ENCODE results near the gene HERC2.
"Not testable (repeated sequence)": the region's sequence is repeated elsewhere in the genome, so short reads cannot be mapped to it uniquely, and the experiment has no call there.

Gene HERC2

DNA sequence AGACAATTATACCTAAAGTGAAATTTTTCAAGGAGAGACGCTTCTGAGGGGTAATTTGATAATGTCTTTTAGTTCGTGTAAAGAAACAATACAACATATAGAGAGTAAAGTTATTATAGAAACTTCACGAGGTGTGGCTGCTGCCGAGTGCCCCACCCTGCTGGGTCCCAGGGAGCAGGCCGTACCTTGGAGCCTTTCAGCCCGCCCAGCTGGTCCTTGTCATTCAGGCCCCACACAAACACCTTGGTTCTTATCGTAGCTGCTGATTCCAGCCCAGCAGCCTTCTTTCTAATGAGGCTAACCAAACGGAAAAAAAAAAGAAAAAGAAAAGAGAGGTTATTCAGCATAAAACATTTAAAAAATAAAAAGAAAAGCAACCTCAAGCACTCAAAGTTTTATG lies 139.8 kb downstream of the HERC2 start:
- no peak overlapping the region for H3K4me3 ChIP-seq (ENCODE audit: low read depth, low read length)
- TF ChIP-seq CTCF (IDR thresholded peaks at IDR 0.05; ENCODE audit: low read depth, low read length), result no peak

GRCh38 chr15:28181366-28181765 lies 140.6 kb downstream of the HERC2 start:
- no peak overlapping the region for H3K4me3 ChIP-seq (ENCODE audit: low read depth, low read length)
- TF ChIP-seq CTCF (IDR thresholded peaks at IDR 0.05; ENCODE audit: low read depth, low read length), result no peak

- TF ChIP-seq CTCF (IDR thresholded peaks at IDR 0.05; ENCODE audit: low read depth, low read length), result no peak
- H3K4me3 ChIP-seq (ENCODE audit: low read depth, low read length), result no peak overlapping the region
Observed at GRCh38 chr15:28179270-28179669, 142.7 kb downstream of the HERC2 start.

DNA sequence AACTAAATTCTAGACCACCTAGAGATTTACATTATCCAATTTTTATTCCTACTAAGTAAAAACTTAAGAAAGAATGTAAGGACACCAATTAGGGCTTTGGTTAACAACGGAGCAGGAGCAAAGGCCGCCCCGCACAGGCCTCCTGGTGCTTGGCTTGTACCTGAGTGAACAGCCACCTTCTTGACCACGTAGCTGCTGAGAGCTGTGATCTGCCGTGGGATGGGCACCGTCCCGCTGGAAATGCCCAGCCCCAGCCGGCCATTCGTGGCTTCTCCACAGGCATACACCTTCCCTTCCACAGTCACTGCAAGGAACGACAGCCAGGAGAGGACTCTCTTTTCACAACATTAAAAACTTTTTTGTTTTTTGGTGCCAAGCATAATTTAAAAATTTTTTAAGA lies 143.3 kb downstream of the HERC2 start:
- no peak overlapping the region for H3K4me3 ChIP-seq (ENCODE audit: low read depth, low read length)
- no peak for TF ChIP-seq CTCF (IDR thresholded peaks at IDR 0.05; ENCODE audit: low read depth, low read length)

DNA sequence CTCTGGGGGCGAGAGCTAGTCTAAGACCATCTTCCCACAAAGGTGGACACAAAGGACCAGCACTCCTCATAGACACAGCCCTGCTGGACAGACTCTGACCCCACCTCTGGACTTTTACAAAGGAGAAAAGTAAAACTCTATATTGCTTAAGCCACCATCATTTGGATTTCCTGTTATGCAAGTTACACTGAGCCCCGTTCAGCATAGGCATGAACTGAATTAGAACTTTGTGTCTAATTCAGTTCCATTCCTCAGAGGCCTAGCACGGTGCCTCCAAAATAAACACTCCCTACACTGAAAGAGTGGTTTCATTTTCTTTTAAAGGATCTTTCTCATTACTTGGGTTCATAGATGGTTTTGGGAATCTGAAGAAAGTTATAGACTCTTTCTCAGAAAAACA lies 143.7 kb downstream of the HERC2 start:
- no peak overlapping the region for H3K4me3 ChIP-seq (ENCODE audit: low read depth, low read length)
- no peak for TF ChIP-seq CTCF (IDR thresholded peaks at IDR 0.05; ENCODE audit: low read depth, low read length)

GRCh38 chr15:28169366-28169765 lies 152.6 kb downstream of the HERC2 start:
- no peak overlapping the region for H3K4me3 ChIP-seq (ENCODE audit: low read depth, low read length)
- no peak for TF ChIP-seq CTCF (IDR thresholded peaks at IDR 0.05; ENCODE audit: low read depth, low read length)

DNA sequence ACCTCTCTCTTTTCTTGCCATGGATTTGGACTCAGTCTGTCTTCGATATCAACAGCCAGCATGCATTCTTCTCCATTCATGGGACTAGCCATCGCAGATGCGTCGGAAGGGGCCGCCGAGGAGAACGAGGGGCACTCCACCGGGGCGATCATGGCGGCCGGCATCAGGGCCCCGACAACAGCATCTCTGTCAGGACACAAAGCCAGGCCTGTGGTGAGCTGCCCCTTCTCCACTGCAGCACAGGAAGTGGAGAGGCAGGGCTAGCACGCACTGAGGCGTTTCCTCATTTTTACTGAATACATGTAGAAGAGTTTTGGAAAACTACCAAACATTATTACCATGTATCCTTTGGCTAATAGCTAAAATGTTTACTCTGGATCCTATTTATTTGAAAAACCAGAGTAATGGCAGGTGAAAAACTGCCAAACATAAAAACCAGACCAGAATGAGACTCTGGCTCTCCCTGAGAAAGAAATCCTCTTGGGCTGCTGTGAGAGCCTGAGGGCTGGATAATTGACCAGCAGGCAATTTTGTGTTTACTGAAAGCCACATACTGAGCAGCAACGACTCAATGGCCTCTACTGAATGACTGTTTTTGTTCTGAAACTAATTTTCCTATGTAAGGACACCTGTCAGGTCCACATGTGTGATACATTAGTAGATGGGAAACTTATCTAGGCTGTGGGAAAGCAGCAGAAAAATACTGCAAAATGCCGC lies 153.4 kb downstream of the HERC2 start:
- H3K4me3 ChIP-seq (ENCODE audit: low read depth, low read length), result not testable (repeated sequence)

DNA sequence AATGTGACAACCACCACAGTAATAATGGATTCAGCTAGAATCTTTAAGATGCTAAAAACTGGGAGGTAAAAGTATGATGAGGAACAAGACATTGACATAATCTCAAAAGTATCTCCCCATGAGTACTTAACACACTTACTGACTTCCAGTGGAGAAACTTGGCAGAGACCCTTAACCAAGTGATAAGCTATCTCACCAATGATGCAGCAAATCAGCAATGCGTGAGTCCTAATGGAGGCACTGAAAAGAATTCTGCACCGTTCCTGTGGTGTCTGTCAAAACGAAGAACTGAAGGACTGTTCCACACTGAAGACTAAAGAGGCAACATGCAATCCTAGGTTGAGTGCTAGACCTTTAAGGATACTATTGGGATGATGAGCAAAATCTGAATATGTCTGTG lies 154.9 kb downstream of the HERC2 start:
- H3K4me3 ChIP-seq (ENCODE audit: low read depth, low read length), result no peak overlapping the region
- no peak for TF ChIP-seq CTCF (IDR thresholded peaks at IDR 0.05; ENCODE audit: low read depth, low read length)

Measured in WI38 (cell line).